ENCODE measurements around the gene RHOD. TPM values are rescaled to one million over a fixed set of nuclear protein-coding genes. Genes with fewer than 3 reads are reported as not detected.

The RHOD gene
- total RNA-seq, 4 donors from 2014 or later: 18.9 to 87.0 (median 24.4) TPM

- intact Hi-C loops (cut with DNase I; ENCODE audit: low total_unique reads) (no loop called here), in situ Hi-C loops (cut with MboI; ENCODE audit: low sequenced_read_pairs in 4 of 4) (no loop called here)
- no peaks in the 10 kb centered on the region for H3K36me3 ChIP-seq
- ATAC-seq (no peak), DNase-seq (no peak)
- H3K4me1 ChIP-seq: no peaks in the 10 kb centered on the region
- H3K4me3 ChIP-seq: no peak overlapping the region
- H3K27me3 ChIP-seq: no peaks in the 10 kb centered on the region
- H3K9me3 ChIP-seq: no peaks in the 10 kb centered on the region
- TF ChIP-seq CTCF (IDR thresholded peaks at IDR 0.05 in 4 of 5, conservative IDR thresholded peaks at IDR 0.05 in 1 of 5): no peak
- no peak for TF ChIP-seq POLR2A (IDR thresholded peaks at IDR 0.05)
- no peak overlapping the region for H3K27ac ChIP-seq
These were observed 42.3 kb upstream of the RHOD start for GRCh38 chr11:67014343-67014742.

- in situ Hi-C loops (cut with MboI; ENCODE audit: low sequenced_read_pairs in 4 of 4): no loop called here
- no peak for ATAC-seq
- Histone ChIP-seq H3K27me3 (no peaks in the 10 kb centered on the region), H3K4me3 (no peak overlapping the region), H3K36me3 (no peaks in the 10 kb centered on the region), H3K9me3 (no peaks in the 10 kb centered on the region), H3K4me1 (no peaks in the 10 kb centered on the region), H3K27ac (no peak overlapping the region)
- no peak for DNase-seq
- intact Hi-C loops (cut with DNase I; ENCODE audit: low total_unique reads): no loop called here
- TF ChIP-seq POLR2A (IDR thresholded peaks at IDR 0.05): no peak
- TF ChIP-seq CTCF (IDR thresholded peaks at IDR 0.05 in 4 of 5, conservative IDR thresholded peaks at IDR 0.05 in 1 of 5): no peak
These were observed 41.6 kb upstream of the RHOD start for GRCh38 chr11:67015048-67015447.

- no peak overlapping the region for H3K27ac ChIP-seq
- H3K4me1 ChIP-seq: no peaks in the 10 kb centered on the region
- TF ChIP-seq CTCF (IDR thresholded peaks at IDR 0.05 in 4 of 5, conservative IDR thresholded peaks at IDR 0.05 in 1 of 5): no peak
- TF ChIP-seq POLR2A (IDR thresholded peaks at IDR 0.05): no peak
- intact Hi-C loops (cut with DNase I; ENCODE audit: low total_unique reads): no loop called here
- H3K36me3 ChIP-seq: no peaks in the 10 kb centered on the region
- no peak overlapping the region for H3K4me3 ChIP-seq
- ATAC-seq (no peak), DNase-seq (no peak)
- in situ Hi-C loops (cut with MboI; ENCODE audit: low sequenced_read_pairs in 4 of 4): no loop called here
- H3K9me3 ChIP-seq: no peaks in the 10 kb centered on the region
- H3K27me3 ChIP-seq: no peaks in the 10 kb centered on the region
These were observed 40.1 kb upstream of the RHOD start for GRCh38 chr11:67016550-67016949.

- no peak for ATAC-seq
- intact Hi-C loops (cut with DNase I; ENCODE audit: low total_unique reads) (no loop called here), in situ Hi-C loops (cut with MboI; ENCODE audit: low sequenced_read_pairs in 4 of 4) (no loop called here)
- Histone ChIP-seq H3K4me1 (peaks cover 8% of the 10 kb centered on the region in 2 donors), H3K27me3 (peaks cover 0 to 14% (median 6%) of the 10 kb centered on the region in 3 donors), H3K36me3 (no peaks in the 10 kb centered on the region), H3K4me3 (no peak overlapping the region), H3K27ac (no peak overlapping the region), H3K9me3 (no peaks in the 10 kb centered on the region)
- DNase-seq: no peak
- TF ChIP-seq CTCF (IDR thresholded peaks at IDR 0.05 in 4 of 5, conservative IDR thresholded peaks at IDR 0.05 in 1 of 5): no peak
- TF ChIP-seq POLR2A (IDR thresholded peaks at IDR 0.05): no peak
These were observed 35.7 kb upstream of the RHOD start for GRCh38 chr11:67020949-67021348.

- ATAC-seq (no peak), DNase-seq (no peak)
- no peak overlapping the region for H3K27ac ChIP-seq
- no peaks in the 10 kb centered on the region for H3K36me3 ChIP-seq
- intact Hi-C loops (cut with DNase I; ENCODE audit: low total_unique reads): no loop called here
- H3K27me3 ChIP-seq: peaks cover 0 to 14% (median 6%) of the 10 kb centered on the region in 3 donors
- H3K4me1 ChIP-seq: peaks cover 8% of the 10 kb centered on the region in 2 donors
- in situ Hi-C loops (cut with MboI; ENCODE audit: low sequenced_read_pairs in 4 of 4): no loop called here
- peak overlapping the region; percentile 47 to 59 (median 51) for H3K4me3 ChIP-seq
- TF ChIP-seq POLR2A (IDR thresholded peaks at IDR 0.05) (no peak), CTCF (IDR thresholded peaks at IDR 0.05 in 4 of 5, conservative IDR thresholded peaks at IDR 0.05 in 1 of 5) (no peak)
- no peaks in the 10 kb centered on the region for H3K9me3 ChIP-seq
These were observed 34.2 kb upstream of the RHOD start for GRCh38 chr11:67022341-67022933.
